ENCODE results near the gene GAS6.

DNA sequence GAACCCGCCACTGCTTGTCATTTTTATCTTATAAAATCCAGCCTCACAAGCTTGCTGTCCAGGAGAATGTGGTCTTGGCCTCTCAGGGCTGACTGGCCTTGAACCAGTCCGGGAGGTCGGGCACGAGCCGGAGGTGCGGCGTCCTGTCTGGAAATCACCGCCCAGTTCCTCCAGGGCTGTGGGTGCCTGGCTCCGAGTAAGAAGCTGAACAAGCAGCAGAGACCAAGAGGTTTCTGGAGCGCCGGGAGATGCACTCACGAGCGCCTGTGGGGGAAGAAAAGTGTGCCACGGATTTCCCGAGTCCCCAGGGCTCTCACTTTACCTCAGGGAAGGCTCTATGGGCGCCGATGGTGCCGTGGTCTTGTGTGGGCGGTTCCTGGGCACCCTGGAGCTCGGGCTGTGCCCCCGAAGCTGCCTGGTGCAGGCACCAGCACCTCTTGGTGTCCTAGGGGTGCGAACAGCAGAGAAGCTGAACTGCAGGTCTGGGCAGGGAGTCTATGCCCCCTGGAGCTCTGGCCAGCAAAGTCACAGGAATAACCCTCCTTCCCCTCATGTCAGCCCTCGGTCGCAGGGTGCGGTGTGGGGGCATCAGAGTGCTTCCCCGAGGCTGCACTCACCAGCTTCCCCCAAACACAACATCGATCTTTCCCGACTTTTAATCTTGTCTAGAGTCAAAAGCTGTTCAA is 50.0 kb downstream of the GAS6 start:
- TF ChIP-seq, protein P1, sequence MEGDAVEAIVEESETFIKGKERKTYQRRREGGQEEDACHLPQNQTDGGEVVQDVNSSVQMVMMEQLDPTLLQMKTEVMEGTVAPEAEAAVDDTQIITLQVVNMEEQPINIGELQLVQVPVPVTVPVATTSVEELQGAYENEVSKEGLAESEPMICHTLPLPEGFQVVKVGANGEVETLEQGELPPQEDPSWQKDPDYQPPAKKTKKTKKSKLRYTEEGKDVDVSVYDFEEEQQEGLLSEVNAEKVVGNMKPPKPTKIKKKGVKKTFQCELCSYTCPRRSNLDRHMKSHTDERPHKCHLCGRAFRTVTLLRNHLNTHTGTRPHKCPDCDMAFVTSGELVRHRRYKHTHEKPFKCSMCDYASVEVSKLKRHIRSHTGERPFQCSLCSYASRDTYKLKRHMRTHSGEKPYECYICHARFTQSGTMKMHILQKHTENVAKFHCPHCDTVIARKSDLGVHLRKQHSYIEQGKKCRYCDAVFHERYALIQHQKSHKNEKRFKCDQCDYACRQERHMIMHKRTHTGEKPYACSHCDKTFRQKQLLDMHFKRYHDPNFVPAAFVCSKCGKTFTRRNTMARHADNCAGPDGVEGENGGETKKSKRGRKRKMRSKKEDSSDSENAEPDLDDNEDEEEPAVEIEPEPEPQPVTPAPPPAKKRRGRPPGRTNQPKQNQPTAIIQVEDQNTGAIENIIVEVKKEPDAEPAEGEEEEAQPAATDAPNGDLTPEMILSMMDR (IDR thresholded peaks at IDR 0.05), result no peak
- TF ChIP-seq POLR2A (IDR thresholded peaks at IDR 0.05), result no peak
